NCI-H2196 (cell line): ENCODE measurements around the gene OR1F1.
A peak's percentile ranks its signal among the peaks of the same experiment; 100 is the strongest.
"Not testable (repeated sequence)": the region's sequence is repeated elsewhere in the genome, so short reads cannot be mapped to it uniquely, and the experiment has no call there.

Source experiments
- DNase-seq: peaks from one replicate; lab custom pipeline; 2025; ENCODE audit not compliant: unreplicated experiment; lab: John Stamatoyannopoulos, UW

The OR1F1 gene

DNA sequence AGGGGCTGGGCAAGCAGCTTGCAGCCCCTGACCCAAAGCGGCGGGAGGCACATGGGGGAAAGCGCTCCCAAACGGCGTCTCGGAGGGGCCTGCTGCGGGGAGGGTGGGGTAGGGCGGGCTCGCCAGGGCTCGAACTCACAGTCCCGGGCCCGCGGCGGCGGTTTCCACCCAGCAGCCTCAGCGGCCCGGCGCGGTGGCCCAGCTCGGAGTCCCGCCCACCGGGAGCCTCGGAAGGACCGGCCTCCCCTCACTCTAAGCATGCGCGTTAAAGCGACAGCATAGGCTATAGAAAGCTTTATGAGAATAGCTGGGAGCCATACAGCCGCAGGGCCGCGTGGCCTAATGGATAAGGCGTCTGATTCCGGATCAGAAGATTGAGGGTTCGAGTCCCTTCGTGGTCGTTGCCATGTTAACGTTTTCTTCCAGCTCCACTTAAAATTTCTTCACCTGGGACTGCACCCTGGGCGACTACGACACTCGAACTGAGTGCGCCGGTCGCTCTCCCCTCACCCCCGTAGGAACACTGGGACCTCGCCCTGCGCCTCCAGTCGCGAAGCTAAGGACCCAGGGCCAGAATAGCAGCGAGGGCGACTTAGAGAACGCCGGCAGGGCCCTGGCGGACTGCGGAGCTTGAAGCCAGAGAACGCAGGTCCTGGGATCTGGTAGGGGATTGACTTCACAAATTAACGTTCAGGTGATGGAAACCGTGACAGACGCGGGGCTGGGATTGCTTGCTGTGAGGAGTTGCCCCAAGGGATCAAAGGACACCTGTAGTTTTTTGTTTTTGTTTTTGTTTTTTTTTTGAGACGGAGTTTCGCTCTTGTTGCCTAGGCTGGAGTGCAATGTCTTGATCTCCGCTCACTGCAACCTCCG, 37.4 kb upstream of the OR1F1 start:
- DNase-seq = peak; percentile 97

GRCh38 chr16:3152027-3152276, 36.1 kb upstream of the OR1F1 start:
- no peak for DNase-seq

- peak; percentile 89 for DNase-seq
Observed at GRCh38 chr16:3152277-3152990, 35.6 kb upstream of the OR1F1 start.

DNA sequence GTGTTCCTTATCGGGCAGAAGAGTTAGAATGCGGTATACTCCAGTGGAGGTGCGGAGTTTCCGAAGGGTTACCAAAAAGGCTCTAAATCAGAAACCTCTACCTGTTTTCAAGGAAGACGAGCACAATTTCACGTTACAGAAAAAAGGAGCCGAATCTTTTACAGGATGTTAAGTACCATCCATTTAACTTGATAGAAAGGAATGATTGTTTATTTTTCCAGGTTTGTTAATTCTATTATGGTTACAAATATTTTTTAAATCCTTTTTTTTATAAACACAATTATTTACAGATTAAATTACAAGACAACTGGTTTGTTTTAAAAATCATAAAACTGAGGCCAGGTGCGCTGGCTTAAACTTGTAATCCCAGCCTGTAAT, 35.0 kb upstream of the OR1F1 start:
- no peak for DNase-seq

DNA sequence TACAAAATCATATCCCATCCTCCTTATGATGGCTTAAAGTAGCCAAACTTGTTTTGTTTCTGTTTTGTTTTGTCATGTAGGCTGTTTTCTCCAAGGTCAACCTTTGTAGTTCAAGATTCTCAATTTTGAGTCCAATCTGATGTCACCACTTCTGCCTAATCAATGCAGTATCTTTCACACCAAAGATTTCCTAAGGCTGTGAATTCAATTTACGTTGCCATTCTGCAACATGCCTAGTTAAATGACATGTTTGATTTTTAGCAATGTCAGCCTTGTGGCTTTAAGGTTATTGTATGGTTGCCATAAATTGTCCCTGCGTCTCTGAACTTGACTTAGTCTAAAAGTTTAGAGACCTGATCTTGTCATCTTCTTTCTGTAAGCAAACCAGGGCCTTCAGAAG, 32.8 kb upstream of the OR1F1 start:
- DNase-seq = no peak

DNA sequence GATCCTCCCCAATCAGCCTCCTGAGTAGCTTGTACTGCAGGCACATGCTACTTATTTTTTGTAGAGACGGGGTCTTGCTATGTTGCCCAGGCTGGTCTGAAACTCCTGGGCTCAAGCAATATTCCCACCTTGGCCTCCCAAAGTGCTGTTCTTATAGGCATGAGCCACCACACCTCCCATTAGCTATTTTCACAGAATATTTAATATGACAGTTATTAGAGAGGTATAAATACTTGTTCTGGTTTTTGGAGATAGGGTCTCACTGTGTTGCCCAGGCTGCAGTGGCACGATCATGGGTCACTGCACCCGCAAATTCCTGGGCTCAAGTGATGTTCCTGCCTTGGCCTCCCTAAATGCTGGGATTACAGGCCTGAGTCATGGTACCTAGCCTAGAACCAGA, 32.0 kb upstream of the OR1F1 start:
- no peak for DNase-seq

DNA sequence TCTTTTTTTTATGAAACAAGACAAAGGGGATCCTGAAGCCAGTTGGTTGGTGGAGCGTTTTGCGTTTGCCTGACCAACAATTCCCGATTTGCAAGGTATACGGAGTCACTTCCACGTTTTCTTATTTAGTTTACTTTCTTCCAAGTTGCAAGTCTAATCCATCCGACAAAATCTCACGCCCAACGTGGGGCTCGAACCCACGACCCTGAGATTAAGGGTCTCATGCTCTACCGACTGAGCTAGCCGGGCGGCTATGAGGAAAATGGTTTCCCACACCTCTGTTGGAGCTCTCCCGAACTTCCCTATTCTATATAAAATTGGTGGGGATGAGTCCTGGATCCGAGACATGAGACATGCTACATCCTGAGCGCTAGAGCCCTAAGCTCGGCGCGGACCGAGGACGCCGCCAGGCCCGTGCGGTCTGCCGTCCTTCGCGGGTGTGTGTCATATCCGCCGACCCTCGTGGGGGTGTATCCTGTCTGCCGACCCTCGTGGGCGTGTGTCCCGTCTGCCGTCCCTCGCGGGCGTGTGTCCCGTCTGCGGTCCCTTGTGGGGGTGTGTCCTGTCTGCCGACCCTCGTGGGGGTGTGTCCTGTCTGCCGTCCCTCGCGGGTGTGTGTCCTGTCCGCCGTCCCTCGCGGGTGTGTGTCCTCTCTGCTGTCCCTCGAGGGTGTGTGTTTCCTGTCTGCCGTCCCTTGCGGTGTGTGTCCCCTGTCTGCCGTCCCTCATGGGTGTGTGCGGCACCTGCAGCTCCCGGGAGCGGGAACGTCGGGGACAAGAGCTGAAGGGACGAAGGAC, 30.6 kb upstream of the OR1F1 start:
- DNase-seq = peak; percentile 58

DNA sequence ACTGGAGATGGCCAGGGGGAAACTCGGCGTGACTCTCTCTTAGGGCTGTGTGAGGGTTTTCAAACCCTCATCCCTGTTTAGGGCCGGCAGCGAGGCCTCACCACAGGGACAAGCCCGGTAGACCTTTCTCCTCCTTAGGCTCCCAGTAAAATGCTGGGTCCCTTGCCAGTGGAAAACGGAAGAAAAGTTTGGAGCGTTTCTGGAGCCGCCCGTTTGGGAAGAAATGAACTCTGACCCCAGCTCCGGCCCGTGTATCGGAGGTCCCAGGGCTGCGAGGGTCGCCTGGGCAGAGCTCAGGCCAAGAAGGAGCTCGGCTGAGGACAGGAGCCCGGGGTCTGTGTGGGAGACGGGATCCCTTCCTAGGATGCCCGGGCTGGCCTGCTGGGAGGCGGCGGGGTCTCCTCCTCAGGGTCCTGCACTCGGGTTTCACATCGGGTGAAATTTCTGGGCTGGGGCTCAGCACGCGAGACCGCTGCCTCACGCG, 29.9 kb upstream of the OR1F1 start:
- DNase-seq = no peak

- DNase-seq = peak; percentile 84
Observed at GRCh38 chr16:3158510-3159314, 29.3 kb upstream of the OR1F1 start.

- DNase-seq = no peak
Observed at GRCh38 chr16:3161235-3162018, 26.6 kb upstream of the OR1F1 start.

GRCh38 chr16:3164121-3164991, 23.6 kb upstream of the OR1F1 start:
- DNase-seq = no peak

DNA sequence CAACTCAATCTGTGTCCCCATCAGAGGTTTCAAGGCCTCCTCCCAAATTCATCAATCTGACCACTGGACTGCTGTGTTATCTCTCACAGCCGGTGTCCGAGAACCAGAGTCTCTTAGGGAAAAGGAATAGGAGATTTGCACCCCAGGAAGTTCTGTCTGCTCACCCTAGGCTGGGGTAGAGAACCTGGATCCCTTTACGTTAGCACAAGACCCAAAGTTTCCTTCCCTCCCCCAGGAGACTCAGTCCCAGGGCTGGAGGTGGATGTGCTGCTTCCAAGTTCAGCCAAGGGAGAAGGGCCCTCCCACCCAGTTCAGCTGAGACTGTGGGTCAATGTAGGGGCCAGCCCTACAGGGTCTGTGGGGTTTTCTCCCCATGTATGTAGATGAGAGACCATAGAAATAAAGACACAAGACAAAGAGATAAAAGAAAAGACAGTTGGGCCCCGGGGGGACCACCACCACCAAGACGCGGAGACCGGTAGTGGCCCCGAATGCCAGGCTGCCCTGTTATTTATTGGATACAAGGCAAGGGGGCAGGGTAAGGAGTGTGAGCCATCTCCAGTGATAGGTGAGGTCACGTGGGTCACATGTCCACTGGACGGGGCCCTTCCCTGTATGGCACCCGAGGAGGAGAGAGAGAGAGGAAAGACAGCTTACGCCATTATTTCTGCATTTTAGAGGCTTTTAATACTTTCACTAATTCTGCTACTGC, 22.7 kb upstream of the OR1F1 start:
- DNase-seq = no peak

DNA sequence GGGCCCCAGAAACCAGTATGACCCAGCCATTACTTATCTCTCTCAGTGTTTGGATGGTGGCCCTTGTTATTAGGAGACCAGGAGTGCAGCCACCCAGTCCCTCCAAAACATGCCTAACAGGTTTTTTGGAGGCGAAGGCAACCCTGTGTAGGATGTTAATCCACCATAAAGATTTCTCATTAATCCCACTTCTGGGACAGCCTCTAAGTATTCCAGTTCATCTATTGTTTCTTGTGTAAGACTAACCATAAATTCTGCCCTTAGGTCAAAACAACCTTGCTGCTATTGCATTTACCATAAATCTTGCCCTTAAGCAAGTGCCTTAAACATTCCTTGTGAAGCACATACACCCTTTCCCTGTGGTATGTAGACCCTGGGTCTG, 21.5 kb upstream of the OR1F1 start:
- no peak for DNase-seq

GRCh38 chr16:3168729-3169128, 19.3 kb upstream of the OR1F1 start:
- not testable (repeated sequence) for DNase-seq

DNA sequence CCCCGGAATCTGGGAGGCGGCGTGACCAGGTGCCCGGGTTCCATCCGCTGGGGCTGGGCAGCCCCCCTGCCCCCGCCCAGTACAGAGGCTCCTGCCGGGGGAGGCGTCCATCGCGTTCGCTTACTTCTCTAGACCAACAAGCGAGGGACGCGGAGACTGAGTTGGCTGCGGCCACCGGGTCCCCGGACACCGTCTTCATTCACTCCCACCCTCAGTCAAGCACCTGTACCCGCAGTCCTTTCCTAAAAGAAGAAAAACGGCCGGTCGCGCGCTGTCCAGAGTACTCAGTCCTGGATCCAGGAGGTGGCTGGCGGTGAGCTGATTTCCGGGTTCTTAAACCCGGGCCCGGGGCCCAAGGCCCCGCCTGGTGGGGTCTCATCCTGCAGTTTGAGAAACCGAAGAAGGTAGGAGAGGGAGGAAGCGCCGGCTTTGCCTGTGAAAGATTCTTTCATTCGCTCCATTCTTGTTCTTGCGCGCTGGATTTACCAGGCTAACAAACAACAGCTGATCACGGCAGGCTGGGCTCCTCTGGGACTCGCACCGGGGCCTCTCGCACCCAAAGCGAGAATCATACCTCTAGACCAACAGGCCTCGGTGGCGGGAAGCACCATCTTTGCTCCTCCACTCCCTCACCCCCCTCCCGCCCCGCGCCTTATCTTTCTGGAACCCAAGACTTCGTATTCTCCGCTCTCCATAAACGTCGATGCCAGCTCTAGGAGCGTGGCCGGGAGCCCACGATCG, 17.4 kb upstream of the OR1F1 start:
- no peak for DNase-seq

DNA sequence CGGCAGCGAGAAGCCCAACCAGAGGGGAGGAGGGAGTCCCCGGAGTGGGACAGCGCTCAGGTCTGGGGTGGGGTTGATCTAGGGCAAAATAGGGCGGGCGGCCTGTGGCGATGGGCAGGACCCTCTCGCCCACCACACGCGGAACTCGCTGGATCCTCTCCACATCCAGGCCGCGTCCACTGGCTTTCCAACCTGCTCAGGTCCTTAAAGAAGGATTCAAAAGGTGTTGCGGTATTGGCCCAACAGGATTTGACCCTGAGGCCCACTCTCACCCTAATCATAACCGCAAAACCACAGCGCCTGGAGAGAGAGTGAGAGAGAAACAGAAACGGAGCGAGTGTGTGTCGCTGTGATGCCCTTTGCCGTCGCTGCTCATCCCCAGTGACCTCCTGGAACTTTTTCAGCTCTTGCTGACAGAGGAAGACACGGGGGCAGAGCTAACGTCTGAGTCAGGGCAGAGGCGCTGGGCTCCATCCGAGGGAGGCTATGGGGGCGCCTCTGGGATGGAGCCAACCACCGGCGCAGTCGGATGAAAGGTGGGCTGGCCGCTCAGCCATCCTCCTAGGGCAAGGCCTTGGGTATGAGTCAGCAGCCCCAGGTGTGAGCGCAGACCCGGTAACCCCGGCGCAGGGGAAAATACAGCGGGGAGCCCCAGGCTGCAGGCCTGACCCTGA, 16.7 kb upstream of the OR1F1 start:
- DNase-seq = no peak

DNA sequence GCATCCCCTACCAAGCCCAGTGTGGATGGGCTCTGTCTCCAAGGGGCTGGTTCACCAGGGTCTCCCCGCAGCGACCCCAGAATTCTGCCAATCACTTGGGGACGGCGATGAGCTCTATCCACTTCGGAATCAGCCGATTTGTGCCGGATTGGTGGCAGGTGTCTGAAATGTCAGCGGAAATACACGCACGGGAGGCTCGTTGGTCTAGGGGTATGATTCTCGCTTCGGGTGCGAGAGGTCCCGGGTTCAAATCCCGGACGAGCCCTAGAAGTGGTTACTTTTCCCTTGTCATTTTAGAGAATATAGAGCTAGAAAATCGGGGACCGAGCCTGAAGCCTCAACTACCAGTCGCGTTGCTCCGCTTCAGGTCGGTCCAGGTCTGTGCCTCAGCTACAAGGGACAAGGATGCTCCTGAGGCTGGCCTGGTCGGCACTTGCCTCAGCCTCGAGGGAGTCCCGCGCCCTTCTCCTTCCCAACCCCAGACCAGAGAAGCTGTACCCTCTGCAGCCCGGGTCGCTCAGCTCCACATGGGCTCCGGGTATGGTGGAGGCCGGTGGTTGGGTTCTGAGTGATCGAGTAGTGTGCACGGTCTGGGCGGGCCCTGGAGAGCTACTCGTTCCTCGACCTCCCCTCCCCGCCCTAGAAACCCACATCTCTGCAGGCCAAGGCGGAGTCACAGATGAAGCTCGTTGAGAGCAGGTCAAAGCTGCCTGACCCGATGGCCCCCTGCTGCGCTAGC, 16.0 kb upstream of the OR1F1 start:
- DNase-seq = no peak
